Stimulated activated CD8-positive, alpha-beta memory T cell treated with anti-CD3 and anti-CD28 coated beads, Interleukin-12 subunit alpha, Interleukin-12 subunit beta, amount 100 ng/mL, for 24 hours (primary cell): Measurements from ENCODE around the gene RPTOR.

Source experiments
- DNase-seq: peaks from one replicate; pipeline ENCODE4 v3.0.0-alpha.2; 2020; ENCODE audit errors: extremely low read depth

Gene RPTOR

GRCh38 chr17:80719449-80719848 is 174.8 kb downstream of the RPTOR start:
- no peak for DNase-seq

GRCh38 chr17:80720610-80721577 is 176.3 kb downstream of the RPTOR start:
- peak; percentile 21 for DNase-seq

- no peak for DNase-seq
Measured at GRCh38 chr17:80722661-80723060, 178.0 kb downstream of the RPTOR start.

- DNase-seq, result no peak
Measured at GRCh38 chr17:80724775-80725266, 180.2 kb downstream of the RPTOR start.

GRCh38 chr17:80725517-80725916 is 180.9 kb downstream of the RPTOR start:
- no peak for DNase-seq

- DNase-seq, result no peak
Measured at GRCh38 chr17:80726558-80727408, 182.1 kb downstream of the RPTOR start.

GRCh38 chr17:80727409-80727755 is 182.7 kb downstream of the RPTOR start:
- no peak for DNase-seq

GRCh38 chr17:80729016-80729415 is 184.4 kb downstream of the RPTOR start:
- no peak for DNase-seq

GRCh38 chr17:80729761-80730160 is 185.1 kb downstream of the RPTOR start:
- no peak for DNase-seq

GRCh38 chr17:80730739-80731138 is 186.1 kb downstream of the RPTOR start:
- DNase-seq, result no peak

GRCh38 chr17:80731323-80731722 is 186.7 kb downstream of the RPTOR start:
- DNase-seq, result no peak

- no peak for DNase-seq
Measured at GRCh38 chr17:80732268-80732667, 187.6 kb downstream of the RPTOR start.

GRCh38 chr17:80737106-80738019 is 192.7 kb downstream of the RPTOR start:
- DNase-seq, result no peak

- DNase-seq, result no peak
Measured at GRCh38 chr17:80738020-80738808, 193.6 kb downstream of the RPTOR start.

- no peak for DNase-seq
Measured at GRCh38 chr17:80738987-80739730, 194.5 kb downstream of the RPTOR start.

GRCh38 chr17:80740141-80740540 is 195.5 kb downstream of the RPTOR start:
- DNase-seq, result no peak

- DNase-seq, result no peak
Measured at GRCh38 chr17:80742091-80742490, 197.5 kb downstream of the RPTOR start.

GRCh38 chr17:80742581-80743180 is 198.0 kb downstream of the RPTOR start:
- DNase-seq, result no peak

GRCh38 chr17:80743181-80743771 is 198.6 kb downstream of the RPTOR start:
- DNase-seq, result no peak
